HG02870 (cell line): ENCODE data around the gene SIRT1.
"Not testable (repeated sequence)": the region's sequence is repeated elsewhere in the genome, so short reads cannot be mapped to it uniquely, and the experiment has no call there.

ENCODE experiments used
- ATAC-seq: cut with Tn5 transposase; IDR thresholded peaks from one replicate; pipeline ENCODE4 v1.9.1; 2021; ENCODE audit warnings: mild to moderate bottlenecking, moderate library complexity; ENCODE audit not compliant: unreplicated experiment

The SIRT1 gene

GRCh38 chr10:67884313-67884841 is at the start of gene SIRT1:
Gene SIRT1 (plus strand): TSS chr10:67884656. CDS start chr10:67884722, 66 bp downstream.
- ATAC-seq: peak; percentile 84

- ATAC-seq: not testable (repeated sequence)
Measured at GRCh38 chr10:67835541-67836394, 48.7 kb upstream of the SIRT1 start.

DNA sequence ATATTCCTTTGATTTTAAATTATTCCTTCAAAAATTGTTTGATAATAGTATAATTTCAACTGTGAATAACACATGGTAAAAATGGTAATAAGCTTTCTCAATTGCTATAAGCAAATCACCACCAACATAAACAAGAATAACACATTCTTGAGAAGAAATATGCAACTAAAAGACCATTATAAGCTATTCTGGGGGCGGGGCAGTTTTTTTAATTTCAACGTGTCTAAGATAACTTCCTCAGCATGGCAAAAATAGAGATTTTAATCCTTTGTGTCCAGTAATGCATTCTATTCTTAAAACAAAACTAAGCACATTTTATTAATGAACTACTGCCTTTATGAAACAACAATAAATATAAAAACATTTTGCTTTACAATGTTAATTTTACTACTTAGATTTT is 48.0 kb upstream of the SIRT1 start:
- ATAC-seq: no peak

- ATAC-seq: no peak
Measured at GRCh38 chr10:67836972-67837371, 47.5 kb upstream of the SIRT1 start.

DNA sequence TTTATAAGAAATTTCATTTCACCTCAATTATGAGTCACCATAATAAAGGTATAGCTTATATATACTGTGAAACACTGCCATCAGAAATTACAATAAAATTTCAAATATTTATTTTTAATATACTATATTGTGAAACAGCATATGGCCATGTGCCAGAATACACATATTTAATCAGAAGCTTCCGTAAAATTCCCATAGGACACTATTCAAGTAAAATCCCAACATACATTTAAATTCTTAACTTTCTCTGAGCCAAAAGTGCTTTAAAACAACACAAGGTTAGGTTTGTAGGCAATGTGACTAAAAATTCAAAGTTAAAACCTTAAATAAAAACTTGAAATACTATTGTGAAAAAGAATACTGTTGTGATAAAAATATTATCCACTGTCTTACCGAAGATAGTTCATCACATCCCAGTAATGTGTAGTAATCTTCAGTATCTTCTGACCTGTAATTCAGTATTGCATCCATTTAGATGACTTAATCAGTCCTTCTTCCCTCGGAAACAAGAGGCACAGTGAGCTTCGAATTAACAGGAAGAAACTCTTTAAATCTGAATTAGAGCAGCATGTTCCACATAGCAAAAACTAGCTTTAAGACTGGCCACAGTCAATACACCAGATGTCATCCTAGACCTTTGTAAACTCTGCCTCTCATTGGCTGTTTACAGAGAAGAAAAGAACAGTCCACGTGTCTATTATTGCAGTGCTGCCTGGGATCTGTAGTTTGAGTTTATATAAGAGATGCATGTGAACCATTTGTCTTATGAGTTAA is 46.7 kb upstream of the SIRT1 start, which contains the start of gene DNAJC12:
Gene DNAJC12, minus strand, starts transcription at position 648 of the 774 bp plus-strand sequence. Its CDS starts 177 bp downstream, at position 471.
- ATAC-seq: peak; percentile 90

DNA sequence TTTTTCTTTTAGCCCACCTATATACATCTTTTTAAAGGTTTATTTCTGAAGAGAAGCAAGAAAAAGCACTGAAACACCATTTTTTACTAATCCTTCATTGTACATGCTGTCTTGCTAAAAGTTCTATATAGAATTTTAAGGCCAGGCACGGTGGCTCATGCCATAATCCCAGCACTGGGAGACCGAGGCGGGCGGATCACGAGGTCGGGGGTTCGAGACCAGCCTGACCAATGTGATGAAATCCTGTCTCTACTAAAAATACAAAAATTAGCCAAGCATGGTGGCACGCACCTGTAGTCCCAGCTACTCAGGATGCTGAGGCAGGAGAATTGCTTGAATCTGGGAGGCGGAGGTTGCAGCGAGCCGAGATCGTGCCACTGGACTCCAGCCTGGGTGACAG is 44.9 kb upstream of the SIRT1 start:
- ATAC-seq: not testable (repeated sequence)

- no peak for ATAC-seq
Measured at GRCh38 chr10:67839951-67840350, 44.5 kb upstream of the SIRT1 start.

- ATAC-seq: no peak
Measured at GRCh38 chr10:67841737-67842136, 42.7 kb upstream of the SIRT1 start.

DNA sequence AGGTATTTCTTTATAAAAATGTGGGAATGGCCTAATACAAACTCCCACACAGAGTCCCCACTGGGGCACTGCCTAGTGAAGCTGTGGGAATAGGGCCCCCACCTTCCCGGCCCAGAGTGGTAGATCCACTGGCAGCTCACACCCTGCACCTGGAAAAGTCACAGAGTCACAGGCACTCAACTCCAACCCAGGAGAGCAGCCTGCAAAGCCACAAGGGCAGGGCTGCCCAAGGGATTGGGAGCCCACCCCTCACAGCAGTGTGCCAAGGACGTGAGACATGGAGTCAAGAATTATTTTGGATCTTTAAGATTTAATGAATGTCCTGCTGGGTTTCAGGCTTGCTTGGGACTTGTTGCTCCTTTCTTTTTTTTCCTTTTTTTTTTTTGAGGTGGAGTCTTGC is 41.2 kb upstream of the SIRT1 start:
- no peak for ATAC-seq

GRCh38 chr10:67849331-67850011 is 35.0 kb upstream of the SIRT1 start:
- ATAC-seq: peak; percentile 96

GRCh38 chr10:67851186-67851585 is 33.3 kb upstream of the SIRT1 start:
- no peak for ATAC-seq

- no peak for ATAC-seq
Measured at GRCh38 chr10:67852761-67853160, 31.7 kb upstream of the SIRT1 start.

GRCh38 chr10:67853512-67853911 is 30.9 kb upstream of the SIRT1 start:
- ATAC-seq: no peak

DNA sequence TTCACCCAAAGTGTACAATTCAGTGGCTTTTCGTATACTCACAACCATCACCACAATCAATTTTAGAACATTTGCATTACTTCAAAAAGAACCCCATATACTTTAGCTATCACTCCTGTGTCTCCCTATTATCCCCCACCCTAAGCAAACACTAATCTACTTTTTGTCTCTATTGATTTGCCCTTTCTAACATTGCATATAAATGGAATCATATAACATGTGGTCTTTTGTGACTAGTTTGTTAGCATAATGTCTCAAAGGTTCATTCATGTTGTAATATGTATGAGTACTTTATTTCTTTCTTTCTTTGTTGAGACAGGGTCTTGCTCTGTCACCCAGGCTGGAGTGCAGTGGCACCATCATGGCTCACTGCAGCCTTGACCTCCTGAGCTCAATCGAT is 25.5 kb upstream of the SIRT1 start:
- ATAC-seq: no peak

DNA sequence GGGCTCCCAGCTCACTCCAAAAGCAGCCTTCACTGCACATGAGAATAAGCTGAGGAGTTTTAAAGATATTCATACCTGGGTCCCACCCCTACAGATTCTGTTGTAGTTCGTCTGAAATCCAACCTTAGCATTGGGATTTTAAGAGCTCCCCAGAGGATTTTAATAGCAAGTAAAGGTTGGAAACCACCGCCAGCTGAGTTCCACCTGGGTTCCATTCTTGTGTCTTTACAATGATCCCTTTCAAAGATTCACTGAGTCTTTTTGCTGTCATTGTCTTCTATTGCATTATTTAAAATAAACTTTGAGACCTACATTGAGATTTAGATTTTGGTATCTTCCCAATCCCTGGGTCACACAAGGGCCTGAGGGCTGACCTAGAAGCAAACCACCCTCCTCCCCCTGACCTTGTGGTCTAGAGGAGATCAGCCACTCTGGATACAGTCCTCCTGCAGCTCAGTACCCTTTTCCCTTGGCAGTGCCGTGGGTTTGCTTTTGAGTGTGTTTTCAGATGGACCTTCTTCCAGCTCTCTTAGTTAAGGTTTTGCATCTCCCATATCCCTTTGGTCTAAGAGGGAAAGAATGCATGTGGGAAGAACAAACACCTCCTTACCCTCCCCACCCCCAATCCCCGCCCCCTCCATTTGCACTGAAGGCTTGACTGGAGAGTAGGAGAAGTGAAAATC is 22.6 kb upstream of the SIRT1 start:
- ATAC-seq: no peak

- no peak for ATAC-seq
Measured at GRCh38 chr10:67863094-67863493, 21.4 kb upstream of the SIRT1 start.

GRCh38 chr10:67864607-67865371 is 19.7 kb upstream of the SIRT1 start:
- no peak for ATAC-seq

DNA sequence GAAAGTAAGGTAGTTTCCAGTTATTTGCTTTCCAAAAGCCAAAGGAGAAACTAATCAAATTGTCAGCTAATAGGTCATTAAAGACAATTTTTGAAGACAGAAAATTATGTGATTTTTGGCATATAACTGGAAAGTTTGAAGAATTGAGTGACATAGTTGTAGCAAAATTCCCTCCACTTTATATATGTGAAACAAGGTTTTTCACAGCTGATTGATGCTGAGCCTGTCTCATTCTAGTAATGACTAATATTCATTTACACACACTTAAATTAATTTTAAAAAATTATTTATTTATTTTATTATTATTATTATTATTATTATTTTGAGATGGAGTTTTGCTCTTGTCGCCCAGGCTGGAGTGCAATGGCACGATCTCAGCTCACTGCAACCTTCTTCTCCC is 16.3 kb upstream of the SIRT1 start:
- no peak for ATAC-seq

- ATAC-seq: no peak
Measured at GRCh38 chr10:67869996-67870395, 14.5 kb upstream of the SIRT1 start.
